Effector CD8-positive, alpha-beta T cell (primary cell): ENCODE measurements around the gene MEF2C.

Source experiments
- DNase-seq: peaks from one replicate; lab custom pipeline; 2025; lab: John Stamatoyannopoulos, UW

Gene MEF2C

GRCh38 chr5:88888291-88888690 is 5.3 kb upstream of the MEF2C start:
- DNase-seq: no peak

GRCh38 chr5:88887342-88887741 is 4.4 kb upstream of the MEF2C start:
- no peak for DNase-seq

GRCh38 chr5:88886746-88887341 is 3.9 kb upstream of the MEF2C start:
- no peak for DNase-seq

- no peak for DNase-seq
Observed at GRCh38 chr5:88886252-88886651, 3.3 kb upstream of the MEF2C start.

- no peak for DNase-seq
Observed at GRCh38 chr5:88885002-88885401, 2.0 kb upstream of the MEF2C start.

- no peak for DNase-seq
Observed at GRCh38 chr5:88884608-88884877, 1.6 kb upstream of the MEF2C start.

- DNase-seq: no peak
Observed at GRCh38 chr5:88883836-88884607, 1.0 kb upstream of the MEF2C start.

- DNase-seq: no peak
Observed at GRCh38 chr5:88882276-88883038, 527 bp downstream of the MEF2C start.

- no peak for DNase-seq
Observed at GRCh38 chr5:88881571-88881971, 1.4 kb downstream of the MEF2C start.

- no peak for DNase-seq
Observed at GRCh38 chr5:88880201-88880600, 2.8 kb downstream of the MEF2C start.

GRCh38 chr5:88879724-88880123 is 3.3 kb downstream of the MEF2C start:
- no peak for DNase-seq

- no peak for DNase-seq
Observed at GRCh38 chr5:88878976-88879375, 4.0 kb downstream of the MEF2C start.

GRCh38 chr5:88877826-88878225 is 5.2 kb downstream of the MEF2C start:
- DNase-seq: no peak

- DNase-seq: no peak
Observed at GRCh38 chr5:88876714-88877113, 6.3 kb downstream of the MEF2C start.

GRCh38 chr5:88875341-88876234 is 7.4 kb downstream of the MEF2C start:
- no peak for DNase-seq

GRCh38 chr5:88873447-88873846 is 9.5 kb downstream of the MEF2C start:
- no peak for DNase-seq

GRCh38 chr5:88872971-88873370 is 10.0 kb downstream of the MEF2C start:
- DNase-seq: no peak

GRCh38 chr5:88870285-88870684 is 12.7 kb downstream of the MEF2C start:
- no peak for DNase-seq

- DNase-seq: no peak
Observed at GRCh38 chr5:88868468-88869068, 14.4 kb downstream of the MEF2C start.

- no peak for DNase-seq
Observed at GRCh38 chr5:88867638-88868037, 15.3 kb downstream of the MEF2C start.

GRCh38 chr5:88863523-88863922 is 19.5 kb downstream of the MEF2C start:
- DNase-seq: no peak
